Measurements from ENCODE around the gene RABL6. TPM values are rescaled to one million over a fixed set of nuclear protein-coding genes. Genes with fewer than 3 reads are reported as not detected.
"Not testable (repeated sequence)": the region's sequence is repeated elsewhere in the genome, so short reads cannot be mapped to it uniquely, and the experiment has no call there.

Gene RABL6
- total and polyA plus RNA-seq, 8 donors, result 49.5 to 80.8 (median 62.3) TPM

DNA sequence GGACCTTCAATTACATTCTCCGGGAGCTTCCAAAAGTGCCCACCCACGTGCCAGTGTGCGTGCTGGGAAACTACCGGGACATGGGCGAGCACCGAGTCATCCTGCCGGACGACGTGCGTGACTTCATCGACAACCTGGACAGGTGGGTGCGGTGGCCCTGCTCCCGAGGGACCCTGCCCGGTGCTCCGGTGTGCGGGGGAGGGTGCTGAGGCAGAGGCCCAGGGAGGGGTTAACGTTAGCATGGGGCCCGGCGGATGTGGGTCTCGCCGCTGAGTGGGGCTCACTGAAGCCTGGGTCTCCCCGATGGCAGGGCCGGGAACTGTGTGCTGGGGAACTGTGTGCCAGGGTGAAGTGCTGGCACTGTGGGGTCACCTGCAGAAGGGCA lies 24.0 kb downstream of the RABL6 start:
- peaks cover 0 to 87% of the 10 kb centered on the region in 2 donors for H3K36me3 ChIP-seq
- no peaks in the 10 kb centered on the region for H3K4me1 ChIP-seq
- DNase-seq (peak in 1 of 4 donors; percentile 65), ATAC-seq (no peak)
- H3K27me3 ChIP-seq, result no peaks in the 10 kb centered on the region
- no peak overlapping the region for H3K27ac ChIP-seq
- no peak overlapping the region for H3K4me3 ChIP-seq
- intact Hi-C loops (cut with DNase I), result no loop called here
- no peaks in the 10 kb centered on the region for H3K9me3 ChIP-seq
- TF ChIP-seq, protein P1, sequence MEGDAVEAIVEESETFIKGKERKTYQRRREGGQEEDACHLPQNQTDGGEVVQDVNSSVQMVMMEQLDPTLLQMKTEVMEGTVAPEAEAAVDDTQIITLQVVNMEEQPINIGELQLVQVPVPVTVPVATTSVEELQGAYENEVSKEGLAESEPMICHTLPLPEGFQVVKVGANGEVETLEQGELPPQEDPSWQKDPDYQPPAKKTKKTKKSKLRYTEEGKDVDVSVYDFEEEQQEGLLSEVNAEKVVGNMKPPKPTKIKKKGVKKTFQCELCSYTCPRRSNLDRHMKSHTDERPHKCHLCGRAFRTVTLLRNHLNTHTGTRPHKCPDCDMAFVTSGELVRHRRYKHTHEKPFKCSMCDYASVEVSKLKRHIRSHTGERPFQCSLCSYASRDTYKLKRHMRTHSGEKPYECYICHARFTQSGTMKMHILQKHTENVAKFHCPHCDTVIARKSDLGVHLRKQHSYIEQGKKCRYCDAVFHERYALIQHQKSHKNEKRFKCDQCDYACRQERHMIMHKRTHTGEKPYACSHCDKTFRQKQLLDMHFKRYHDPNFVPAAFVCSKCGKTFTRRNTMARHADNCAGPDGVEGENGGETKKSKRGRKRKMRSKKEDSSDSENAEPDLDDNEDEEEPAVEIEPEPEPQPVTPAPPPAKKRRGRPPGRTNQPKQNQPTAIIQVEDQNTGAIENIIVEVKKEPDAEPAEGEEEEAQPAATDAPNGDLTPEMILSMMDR (IDR thresholded peaks at IDR 0.05), result no peak

DNA sequence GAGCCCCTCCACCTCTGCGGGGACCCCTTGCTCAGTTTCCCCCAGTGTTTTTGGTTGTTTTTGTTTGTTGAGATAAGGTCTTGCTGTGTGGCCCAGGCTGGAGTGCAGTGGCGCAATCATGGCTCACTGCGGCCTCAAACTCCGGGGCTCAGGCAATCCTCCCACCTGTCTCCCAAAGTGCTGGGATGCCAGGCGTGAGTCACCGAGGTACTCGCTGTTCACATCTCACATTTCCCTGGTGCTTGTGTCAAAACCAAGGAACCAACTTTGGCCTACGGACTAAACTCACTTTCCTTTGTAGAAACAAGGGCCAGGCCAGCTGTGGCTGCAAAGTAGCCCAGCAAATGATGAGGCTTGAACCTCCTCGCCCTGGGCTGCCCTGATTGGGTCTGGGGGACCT lies 24.8 kb downstream of the RABL6 start:
- Histone ChIP-seq H3K4me1 (no peaks in the 10 kb centered on the region), H3K27me3 (no peaks in the 10 kb centered on the region), H3K27ac (no peak overlapping the region), H3K36me3 (peaks cover 0 to 87% of the 10 kb centered on the region in 2 donors), H3K9me3 (no peaks in the 10 kb centered on the region), H3K4me3 (no peak overlapping the region)
- no peak for ATAC-seq
- DNase-seq, result peak in 1 of 4 donors; percentile 57
- intact Hi-C loops (cut with DNase I), result no loop called here
- TF ChIP-seq, protein P1 (IDR thresholded peaks at IDR 0.05), result no peak

DNA sequence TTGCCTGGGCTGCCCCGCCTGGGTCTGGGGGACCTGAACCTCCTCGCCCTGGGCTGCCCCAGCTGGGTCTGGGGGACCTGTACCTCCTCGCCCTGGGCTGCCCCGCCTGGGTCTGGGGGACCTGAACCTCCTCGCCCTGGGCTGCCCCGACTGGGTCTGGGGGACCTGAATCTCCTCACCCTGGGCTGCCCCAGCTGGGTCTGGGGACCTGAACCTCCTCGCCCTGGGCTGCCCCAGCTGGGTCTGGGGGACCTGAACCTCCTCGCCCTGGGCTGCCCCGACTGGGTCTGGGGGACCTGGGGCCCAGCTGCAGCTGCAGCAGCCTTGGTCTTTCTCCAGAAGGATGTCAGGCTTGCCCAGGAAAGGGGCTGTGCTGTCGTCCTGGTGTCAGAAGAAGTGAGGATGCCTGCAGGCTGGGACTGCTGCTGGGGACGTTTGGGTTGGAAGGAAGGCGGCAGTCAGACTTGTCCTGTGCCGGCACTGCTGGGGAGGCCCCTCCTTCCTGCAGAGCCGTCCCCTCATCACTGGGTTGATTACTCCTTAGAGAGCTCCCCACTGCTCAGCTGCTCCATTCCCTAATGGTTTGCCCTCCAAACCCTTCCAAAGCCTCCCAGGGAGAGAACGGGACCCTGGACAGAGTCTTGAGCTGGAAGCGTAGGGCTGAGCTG lies 25.8 kb downstream of the RABL6 start:
- DNase-seq, result peak in 1 of 4 donors; percentile 27
- peaks cover 0 to 87% of the 10 kb centered on the region in 2 donors for H3K36me3 ChIP-seq
- H3K9me3 ChIP-seq; H3K27ac ChIP-seq; intact Hi-C loops (cut with DNase I); H3K4me1 ChIP-seq; ATAC-seq; H3K4me3 ChIP-seq; H3K27me3 ChIP-seq: not testable (repeated sequence)

DNA sequence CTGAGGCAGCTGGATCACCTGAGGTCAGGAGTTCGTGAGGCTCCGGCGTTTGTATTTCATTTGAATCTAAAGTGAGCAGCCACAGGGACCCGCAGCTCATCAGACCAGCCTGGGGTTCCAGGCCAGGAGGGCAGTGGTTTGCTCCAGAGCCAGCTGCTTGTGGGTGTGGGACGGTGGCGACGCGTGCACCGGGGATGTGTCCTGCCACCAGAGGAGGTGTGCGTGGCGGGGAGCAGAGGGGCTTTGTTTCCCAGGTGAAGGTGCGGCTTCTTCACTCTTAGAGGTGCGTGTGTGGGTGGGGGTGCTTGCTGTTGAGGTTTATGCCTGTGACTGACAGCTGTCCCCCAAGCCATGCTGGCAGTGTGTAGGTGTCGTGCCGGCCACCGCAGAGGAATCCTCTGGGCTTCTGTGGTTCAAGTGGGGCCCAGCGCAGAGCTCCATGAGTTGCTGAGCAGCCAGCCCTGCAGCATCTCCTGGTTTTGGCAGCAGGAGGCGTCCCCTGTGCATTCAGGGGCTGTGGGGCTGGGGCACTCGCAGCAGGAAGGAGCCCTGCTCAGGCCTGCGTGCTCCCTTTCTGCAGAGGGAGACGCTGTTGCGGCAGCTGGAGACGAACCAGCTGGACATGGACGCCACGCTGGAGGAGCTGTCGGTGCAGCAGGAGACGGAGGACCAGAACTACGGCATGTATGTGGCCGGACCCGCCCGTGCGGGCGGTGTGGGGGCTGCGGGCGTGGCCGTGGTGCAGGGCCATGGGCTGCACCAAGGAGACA lies 27.6 kb downstream of the RABL6 start:
- intact Hi-C loops (cut with DNase I), result no loop called here
- no peaks in the 10 kb centered on the region for H3K9me3 ChIP-seq
- no peak overlapping the region for H3K4me3 ChIP-seq
- H3K36me3 ChIP-seq, result peaks cover 0 to 87% of the 10 kb centered on the region in 2 donors
- no peak for ATAC-seq
- no peaks in the 10 kb centered on the region for H3K4me1 ChIP-seq
- TF ChIP-seq, protein P1 (IDR thresholded peaks at IDR 0.05), result no peak
- DNase-seq, result peak in 1 of 4 donors; percentile 68
- no peak overlapping the region for H3K27ac ChIP-seq
- no peaks in the 10 kb centered on the region for H3K27me3 ChIP-seq

DNA sequence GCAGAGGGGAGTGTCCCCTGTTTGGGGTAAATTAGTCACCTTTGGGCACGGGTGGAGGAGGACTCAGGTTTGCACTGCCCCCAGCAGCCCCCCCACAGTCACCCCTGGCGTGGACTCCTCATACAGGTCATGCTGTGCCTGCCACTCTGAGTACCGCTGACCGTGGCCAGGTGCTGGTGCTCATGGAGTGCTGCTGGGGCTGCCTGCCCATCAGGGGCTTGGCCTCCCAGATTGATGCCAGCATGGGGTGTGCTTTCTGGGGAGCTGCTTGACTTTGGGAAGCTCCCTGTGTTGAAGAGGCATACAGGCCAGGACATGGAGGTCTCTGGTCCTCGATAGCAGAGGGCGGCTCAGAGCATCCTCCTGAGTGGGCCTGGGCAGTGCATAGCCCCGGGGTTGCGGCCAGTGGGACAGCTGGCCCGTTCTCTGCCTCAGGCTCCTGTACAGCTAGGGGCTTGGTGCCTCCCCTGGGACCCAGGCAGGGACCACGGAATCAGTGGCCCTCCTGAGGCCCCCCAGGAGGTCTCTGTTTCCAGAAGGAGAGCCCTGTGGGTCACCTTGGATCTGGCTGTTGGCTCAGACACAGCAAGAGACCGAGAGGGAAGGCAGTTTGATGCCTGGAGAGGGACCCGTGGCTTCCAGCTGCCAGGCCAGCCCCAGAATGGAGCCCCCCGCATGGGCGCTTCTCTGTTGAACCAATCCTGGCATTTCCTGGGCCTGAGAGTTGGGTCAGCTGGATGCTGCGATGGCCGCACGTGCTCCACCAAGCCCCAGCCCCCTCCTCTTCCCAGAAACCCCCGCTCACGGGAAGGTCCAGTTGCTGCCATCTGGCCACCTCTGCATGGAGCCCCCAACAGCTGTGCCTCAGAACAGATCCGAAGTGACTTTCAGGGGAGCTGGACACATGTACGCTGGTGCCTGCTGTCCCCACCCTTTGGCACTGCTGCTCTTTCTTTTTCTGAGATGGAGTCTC lies 28.5 kb downstream of the RABL6 start:
- TF ChIP-seq, protein P1 (IDR thresholded peaks at IDR 0.05), result no peak
- H3K4me1 ChIP-seq, result peaks cover 0 to 2% of the 10 kb centered on the region in 2 donors
- H3K9me3 ChIP-seq, result no peaks in the 10 kb centered on the region
- ATAC-seq, result no peak
- H3K27me3 ChIP-seq, result no peaks in the 10 kb centered on the region
- DNase-seq, result peak in 1 of 4 donors; percentile 47
- H3K4me3 ChIP-seq, result no peak overlapping the region
- no peak overlapping the region for H3K27ac ChIP-seq
- intact Hi-C loops (cut with DNase I), result no loop called here
- H3K36me3 ChIP-seq, result peaks cover 0 to 86% of the 10 kb centered on the region in 2 donors
